COR-L47 (cell line): ENCODE results near the gene ESPN.
"Not testable (repeated sequence)": the region's sequence is repeated elsewhere in the genome, so short reads cannot be mapped to it uniquely, and the experiment has no call there.

Experiments used
- DNase-seq: peaks from one replicate; lab custom pipeline; 2025; lab: John Stamatoyannopoulos, UW

The ESPN gene

GRCh38 chr1:6448749-6449631 is 24.4 kb downstream of the ESPN start:
- peak; percentile 80 for DNase-seq

DNA sequence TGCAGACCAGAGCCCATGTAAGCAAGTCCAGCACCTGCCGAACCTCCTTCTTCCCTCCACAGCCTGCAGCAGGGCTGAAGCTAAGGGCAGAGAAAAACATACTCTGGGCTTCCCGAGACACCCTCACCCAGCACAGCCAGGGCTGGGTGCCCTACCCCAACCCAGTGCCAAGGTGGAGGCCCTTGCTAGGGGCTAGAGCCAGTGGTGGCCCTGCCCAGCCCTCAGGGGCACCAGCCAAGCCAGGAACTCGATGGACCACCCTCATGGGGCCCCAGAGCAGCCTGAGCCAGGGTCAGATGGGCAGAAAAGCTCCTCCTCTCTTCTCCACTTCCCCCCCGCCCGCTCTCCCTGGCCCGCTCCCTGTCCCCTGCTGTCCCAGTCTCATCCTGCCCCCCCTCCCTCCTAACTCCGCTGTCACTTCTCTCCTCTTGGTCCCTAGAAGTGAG is 25.5 kb downstream of the ESPN start:
- DNase-seq, result no peak

DNA sequence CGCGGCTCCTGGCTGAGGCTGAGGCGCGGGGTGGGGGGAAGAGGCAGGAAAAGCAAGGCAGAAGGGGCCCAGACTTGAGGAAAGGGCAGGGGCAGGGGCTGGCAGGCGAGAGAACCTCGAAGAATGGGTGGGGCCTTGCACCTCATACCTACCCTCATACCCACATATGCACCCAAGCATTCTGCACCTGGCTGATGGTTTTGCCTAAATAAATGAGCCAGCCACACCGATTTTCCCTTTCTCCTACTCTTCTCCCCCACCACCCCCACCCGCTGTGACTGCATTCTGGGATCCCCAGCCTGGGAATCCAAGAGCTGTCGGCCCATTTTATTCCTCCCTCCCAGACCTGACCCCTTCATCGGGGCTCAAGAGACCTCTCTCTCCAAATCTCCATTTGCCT is 25.9 kb downstream of the ESPN start:
- DNase-seq, result not testable (repeated sequence)

DNA sequence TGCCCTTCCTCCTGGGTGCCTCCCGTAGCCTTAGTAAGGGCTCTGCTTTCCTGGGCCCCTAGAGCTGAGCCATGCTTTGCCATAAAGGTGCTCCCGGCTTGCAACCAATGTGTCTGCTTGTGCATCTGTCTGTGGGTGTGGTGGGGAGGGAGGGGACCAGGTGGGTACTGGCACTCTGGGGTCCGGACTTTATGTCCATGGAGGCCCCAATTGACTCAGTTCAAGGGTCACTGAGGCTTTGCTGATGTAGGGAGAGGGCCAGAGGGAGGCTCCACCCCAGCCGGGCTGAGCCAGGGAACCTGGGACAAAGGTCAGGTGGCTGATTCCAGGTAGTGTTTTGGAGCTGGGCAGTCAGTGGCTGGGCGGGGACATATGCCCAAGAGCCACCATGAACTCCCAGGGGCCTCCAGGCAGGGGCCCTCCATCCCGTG is 26.4 kb downstream of the ESPN start:
- no peak for DNase-seq

DNA sequence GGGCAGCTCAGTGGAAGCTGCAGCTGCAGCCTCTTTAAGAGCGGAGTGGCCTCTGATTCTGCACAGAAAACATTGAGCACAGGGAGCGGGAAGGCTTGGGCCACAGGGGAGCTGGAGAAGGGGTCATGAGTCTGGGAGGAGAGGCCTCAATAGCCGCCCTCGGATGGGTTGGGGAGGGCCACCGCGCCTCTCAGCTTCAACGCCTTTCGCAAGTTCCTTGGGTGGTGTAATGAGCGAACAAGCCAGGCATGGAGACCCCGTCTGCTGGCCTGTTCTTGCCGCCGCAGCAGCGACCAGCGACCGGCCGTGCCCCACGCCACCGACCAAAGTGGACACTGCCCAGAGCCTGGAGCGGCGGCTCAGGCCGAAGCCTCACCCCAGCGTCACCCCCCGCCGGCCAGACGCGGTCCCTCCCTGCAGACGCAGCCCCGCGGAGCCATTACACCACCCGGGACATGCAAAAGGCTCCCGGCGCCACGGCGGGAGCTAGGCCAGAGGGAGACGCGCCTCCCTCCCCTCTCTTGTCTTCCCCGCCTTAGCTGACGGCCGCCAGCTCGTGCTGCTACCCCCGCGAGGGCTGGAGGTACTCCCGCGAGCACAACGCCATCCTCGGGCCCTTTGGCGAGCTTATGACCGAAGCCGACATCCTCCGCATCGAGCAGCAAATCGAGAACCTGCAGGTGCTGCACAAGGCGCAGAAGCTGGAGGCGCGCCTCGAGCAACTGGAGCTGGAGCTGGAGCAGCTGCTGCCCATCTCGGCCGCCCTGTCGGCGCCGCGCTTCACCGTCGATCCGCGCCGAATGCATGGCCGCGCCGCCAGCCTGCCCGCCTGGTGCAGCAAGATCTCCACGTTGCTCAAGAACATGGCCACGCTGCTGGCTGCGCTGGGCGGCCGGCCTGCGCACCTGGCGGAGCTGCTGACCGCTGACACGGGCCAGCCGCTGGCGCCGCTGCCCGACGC is 29.6 kb downstream of the ESPN start:
- DNase-seq, result not testable (repeated sequence)

- DNase-seq, result no peak
Observed at GRCh38 chr1:6454856-6455751, 30.5 kb downstream of the ESPN start.

DNA sequence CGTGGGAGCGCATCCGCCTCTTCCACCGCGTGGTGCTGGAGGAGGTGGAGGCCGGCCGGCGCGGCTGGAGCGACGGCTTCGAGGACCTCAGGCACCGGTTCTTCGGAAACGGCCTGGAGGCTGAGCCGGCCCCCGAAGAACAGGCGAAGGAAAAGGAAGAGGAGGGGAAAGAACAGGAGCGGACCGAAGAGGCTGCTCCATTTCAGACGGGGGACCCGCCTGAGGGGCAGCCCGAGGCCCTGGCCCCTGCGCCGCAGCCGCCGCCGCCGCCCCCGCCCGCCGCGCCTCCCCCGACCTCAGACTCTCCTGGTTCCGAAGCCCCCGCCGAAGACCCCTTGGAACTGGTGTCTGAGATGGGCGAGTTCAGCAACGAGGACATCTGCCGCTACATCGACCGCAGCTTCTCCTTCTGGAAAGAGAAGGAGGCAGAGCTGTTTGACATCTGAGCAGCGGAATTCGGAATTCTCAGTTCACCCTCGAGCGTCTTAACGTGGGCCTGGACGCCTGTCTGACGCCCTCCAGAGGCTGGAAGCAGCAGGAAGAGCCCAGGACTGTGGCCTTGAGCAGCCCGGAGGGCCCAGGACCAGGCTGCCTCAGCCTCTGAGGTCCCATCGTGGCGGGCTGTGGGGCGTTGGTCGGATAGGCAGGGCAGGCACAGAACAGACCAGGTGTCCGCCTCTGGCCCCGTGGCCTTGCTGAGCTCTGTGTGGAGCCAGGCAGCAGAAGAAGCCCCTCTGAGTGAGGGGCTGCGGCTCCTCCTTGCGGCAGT is 31.4 kb downstream of the ESPN start:
- not testable (repeated sequence) for DNase-seq

DNA sequence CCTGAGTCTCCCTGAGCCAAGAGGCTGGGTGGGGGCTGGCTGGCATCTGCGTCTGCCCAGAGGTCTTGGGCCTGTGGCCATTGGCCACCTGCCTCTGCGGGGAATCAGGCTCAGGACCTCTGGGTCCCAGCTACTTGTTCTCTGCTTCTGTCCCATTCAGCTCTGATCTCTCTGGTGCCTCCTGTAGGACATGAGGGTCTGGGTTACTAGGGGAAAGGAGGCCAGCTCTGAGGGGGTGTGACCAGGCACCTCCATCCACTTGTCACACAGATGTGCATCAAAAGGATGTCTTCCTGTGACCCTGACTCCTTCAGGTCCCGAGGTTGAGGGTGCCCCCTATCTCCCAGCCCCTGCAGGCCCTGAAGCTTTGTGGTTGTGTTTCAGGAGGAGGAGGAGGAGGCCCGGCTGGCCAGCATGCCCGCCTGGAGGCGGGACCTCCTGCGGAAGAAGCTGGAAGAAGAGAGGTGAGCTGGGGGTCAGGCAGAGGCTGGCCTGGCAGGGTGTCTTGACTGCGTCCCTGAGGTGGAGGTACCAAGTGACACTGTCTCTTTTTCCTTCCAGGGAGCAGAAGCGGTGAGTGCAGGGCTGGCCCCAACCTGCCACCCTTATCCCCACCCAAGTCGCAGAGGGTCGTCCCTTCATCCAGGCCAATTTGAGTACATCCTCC is 32.4 kb downstream of the ESPN start:
- no peak for DNase-seq

- no peak for DNase-seq
Observed at GRCh38 chr1:6459850-6460265, 35.3 kb downstream of the ESPN start.

- no peak for DNase-seq
Observed at GRCh38 chr1:6460301-6461050, 35.9 kb downstream of the ESPN start.

DNA sequence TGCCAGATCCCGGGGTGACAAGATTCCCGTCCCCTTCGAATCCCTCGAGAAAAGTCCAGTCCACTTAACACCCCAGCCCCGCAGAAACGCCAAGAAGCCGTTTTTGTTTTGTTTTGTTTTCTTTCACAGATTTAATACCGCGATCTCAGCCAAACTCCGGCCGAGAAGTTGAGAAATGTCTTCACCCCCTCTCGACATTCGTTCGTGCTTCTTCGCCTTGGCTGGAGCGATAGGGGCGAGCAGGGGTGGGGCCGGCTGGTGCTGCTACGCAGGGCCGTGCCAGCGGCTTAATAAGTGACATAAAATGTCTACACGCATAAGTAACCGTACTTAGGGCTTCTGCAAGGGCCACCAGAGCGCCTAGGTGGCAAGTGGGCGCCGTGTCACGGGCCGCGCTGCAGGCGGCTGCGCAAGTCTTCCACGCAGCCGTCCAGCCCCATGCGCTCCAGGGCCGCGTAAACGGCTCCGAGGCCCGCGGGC is 36.5 kb downstream of the ESPN start:
- no peak for DNase-seq

DNA sequence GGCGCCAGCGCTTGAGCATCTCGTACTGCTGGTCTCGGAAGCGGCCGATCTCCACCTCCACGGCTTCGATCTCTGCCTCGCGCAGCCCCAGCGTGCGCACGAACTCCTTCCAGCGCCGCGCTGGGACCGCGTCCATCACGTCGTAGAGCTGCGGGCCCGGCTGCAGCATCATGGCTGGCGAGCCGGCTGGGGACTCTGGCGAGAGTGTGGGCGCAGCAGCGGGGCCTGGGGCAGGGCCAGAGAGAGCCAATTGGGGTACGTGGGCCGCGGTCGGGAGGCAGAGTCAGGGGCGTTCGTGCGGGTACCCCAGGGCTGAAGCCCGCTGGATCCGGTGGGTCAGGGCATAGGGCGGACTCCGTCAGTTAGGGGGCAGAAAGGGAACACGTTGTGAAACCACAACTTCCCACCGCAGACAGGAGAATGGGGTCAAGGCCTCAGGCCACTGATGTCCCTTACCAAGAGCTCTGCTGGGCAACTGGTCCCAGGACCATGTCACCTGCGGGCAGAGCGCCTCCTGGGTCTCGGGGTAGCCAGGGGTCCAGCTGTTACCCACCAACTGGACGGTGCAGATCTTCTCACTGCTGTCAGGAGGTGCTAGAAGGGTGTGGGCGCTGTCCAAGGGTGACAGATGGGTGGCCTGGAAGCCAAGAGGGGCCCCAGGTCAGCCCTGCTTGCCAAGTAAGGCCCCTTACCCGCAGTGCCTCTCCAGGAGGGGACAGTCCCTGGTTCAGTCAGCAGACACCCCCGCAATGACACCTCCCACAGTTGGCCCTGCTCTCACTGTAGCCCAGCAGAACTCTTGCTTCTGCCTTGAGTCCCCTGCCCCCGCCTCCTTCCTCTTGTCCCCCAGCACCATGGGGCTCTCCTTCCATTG is 37.2 kb downstream of the ESPN start:
- DNase-seq, result no peak

DNA sequence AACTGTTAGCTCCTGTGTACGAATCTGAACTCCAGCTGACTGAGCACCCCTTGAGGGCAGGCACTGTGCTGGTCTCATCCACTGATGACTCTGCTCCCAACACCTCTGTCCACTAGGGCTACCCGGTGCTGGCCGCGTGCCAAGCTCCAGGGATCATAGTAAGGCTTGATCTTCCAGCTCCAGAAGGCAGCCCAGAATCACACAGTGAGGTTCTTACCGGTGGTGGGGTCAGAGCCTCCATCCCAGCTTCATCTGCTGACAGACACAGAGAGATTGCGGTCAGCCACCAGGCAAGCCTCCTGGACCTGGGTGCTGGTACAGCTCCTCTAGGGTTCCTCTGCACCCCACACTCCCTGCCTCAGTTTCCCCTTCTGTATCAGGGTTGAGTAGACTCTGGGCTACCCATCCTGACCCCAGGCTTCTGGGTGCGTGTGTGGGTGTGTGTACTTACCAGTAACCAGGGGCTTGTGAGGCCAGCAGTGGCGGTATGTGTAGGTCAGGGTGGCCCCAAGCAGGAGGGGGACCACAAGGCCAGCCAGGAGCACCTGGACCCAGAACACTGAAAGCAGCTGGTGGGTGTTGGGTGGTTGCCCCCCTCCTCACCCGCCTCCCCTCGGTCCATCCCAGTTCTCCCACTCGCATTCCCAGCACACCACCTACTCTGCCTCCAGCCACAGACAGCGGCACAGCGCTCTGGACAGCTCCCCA is 38.0 kb downstream of the ESPN start:
- DNase-seq, result no peak

- DNase-seq, result no peak
Observed at GRCh38 chr1:6463120-6463412, 38.5 kb downstream of the ESPN start.

DNA sequence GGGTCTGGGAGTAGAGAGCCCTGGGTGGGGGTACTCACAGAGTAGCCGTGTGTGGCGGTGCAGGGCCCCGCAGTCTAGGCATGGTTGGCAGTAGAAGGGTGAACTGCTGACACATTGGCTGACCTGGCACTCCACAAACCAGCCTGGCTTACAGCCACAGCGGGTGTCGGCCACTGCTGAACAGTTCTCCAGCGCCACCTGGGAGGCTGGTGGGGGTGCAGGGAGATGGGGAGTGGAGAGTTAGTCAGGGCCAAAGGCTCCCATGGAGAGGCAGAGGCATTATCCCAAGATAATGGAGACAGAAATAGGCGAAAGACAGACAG is 39.9 kb downstream of the ESPN start:
- DNase-seq, result no peak

DNA sequence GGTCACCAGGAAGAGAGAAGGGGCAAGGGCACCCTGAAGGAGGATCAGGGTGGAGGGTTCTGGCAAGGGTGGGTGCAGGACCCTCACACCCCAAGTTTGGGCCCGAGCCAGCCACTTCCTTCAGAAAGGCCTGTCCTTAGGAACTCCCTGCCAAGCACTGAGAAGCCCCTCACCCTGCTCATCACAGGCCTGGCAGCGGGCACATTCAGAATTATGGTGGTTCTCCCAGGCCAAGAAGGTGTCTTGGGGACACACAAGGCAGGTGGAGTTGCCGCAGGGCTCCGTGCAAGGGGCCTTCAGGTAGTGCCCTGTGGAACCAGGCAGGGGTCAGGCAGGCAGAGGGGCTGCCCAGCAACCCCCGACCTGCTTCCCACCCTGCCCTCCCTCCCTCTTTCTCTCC is 40.3 kb downstream of the ESPN start:
- no peak for DNase-seq

GRCh38 chr1:6465461-6466005 is 41.0 kb downstream of the ESPN start:
- no peak for DNase-seq

DNA sequence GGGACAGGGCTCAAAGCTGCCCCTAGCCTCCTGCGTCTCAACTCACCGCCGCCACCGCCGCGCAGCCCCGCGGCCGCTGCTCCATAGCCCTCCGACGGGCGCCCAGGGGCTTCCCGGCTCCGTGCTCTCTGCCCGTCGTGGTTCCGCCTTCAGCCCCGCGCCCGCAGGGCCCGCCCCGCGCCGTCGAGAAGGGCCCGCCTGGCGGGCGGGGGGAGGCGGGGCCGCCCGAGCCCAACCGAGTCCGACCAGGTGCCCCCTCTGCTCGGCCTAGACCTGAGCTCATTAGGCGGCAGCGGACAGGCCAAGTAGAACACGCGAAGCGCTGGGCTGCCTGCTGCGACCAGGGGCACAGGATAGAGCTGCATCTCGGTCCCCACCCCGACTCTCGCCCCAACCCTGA is 41.4 kb downstream of the ESPN start, which contains the start of gene TNFRSF25:
TNFRSF25 (minus strand) TSS at position 151 of the 400 bp plus-strand sequence; CDS start at position 85, 66 bp downstream.
- DNase-seq, result no peak
